ENCODE measurements around the gene HMCN2. TPM values are rescaled to one million over a fixed set of nuclear protein-coding genes. Genes with fewer than 3 reads are reported as not detected.

HMCN2 gene
- total RNA-seq, 2 experiments from 2014 or later: not detected

GRCh38 chr9:130259044-130259443, 6.5 kb upstream of the HMCN2 start:
- POLR2A ChIA-PET: interaction anchor here (0.7 kb wide), 1 partner anchor 713 kb away, joined by 3 read pairs; no protein-coding TSS in a partner anchor
- H3K4me1 Mint-ChIP-seq (ENCODE audit: low read depth): no peaks in the 10 kb centered on the region
- CTCF ChIA-PET: interaction anchor here (0.6 kb wide), 1 partner anchor 14 kb away, joined by 3 read pairs; no protein-coding TSS in a partner anchor
- no peaks in the 10 kb centered on the region for H3K9me3 Mint-ChIP-seq (ENCODE audit: insufficient read depth)
- H3K27ac Mint-ChIP-seq: no peak overlapping the region
- ATAC-seq: no peak
- no peak for DNase-seq
- H3K36me3 Mint-ChIP-seq (ENCODE audit: low read depth): no peaks in the 10 kb centered on the region
- H3K4me3 Mint-ChIP-seq: no peak overlapping the region
- peaks cover 31% of the 10 kb centered on the region for H3K27me3 Mint-ChIP-seq (ENCODE audit: low read depth)

GRCh38 chr9:130260816-130261765, 4.5 kb upstream of the HMCN2 start:
- POLR2A ChIA-PET: no interaction called here
- Mint-ChIP-seq H3K27me3 (ENCODE audit: low read depth) (peaks cover 44% of the 10 kb centered on the region), H3K27ac (no peak overlapping the region), H3K9me3 (ENCODE audit: insufficient read depth) (no peaks in the 10 kb centered on the region), H3K36me3 (ENCODE audit: low read depth) (no peaks in the 10 kb centered on the region), H3K4me3 (no peak overlapping the region), H3K4me1 (ENCODE audit: low read depth) (no peaks in the 10 kb centered on the region)
- CTCF ChIA-PET: no interaction called here
- DNase-seq: no peak
- ATAC-seq: no peak

GRCh38 chr9:130262061-130262745, 3.4 kb upstream of the HMCN2 start:
- Mint-ChIP-seq H3K27ac (no peak overlapping the region), H3K27me3 (ENCODE audit: low read depth) (peaks cover 55% of the 10 kb centered on the region), H3K4me3 (no peak overlapping the region), H3K9me3 (ENCODE audit: insufficient read depth) (no peaks in the 10 kb centered on the region), H3K36me3 (ENCODE audit: low read depth) (no peaks in the 10 kb centered on the region), H3K4me1 (ENCODE audit: low read depth) (no peaks in the 10 kb centered on the region)
- POLR2A ChIA-PET: no interaction called here
- CTCF ChIA-PET: no interaction called here
- ATAC-seq: no peak
- DNase-seq: no peak

- ChIA-PET CTCF (interaction anchor here (0.6 kb wide), 1 partner anchor 125 kb away, joined by 3 read pairs; no protein-coding TSS in a partner anchor), POLR2A (no interaction called here)
- Mint-ChIP-seq H3K4me1 (ENCODE audit: low read depth) (no peaks in the 10 kb centered on the region), H3K27me3 (ENCODE audit: low read depth) (peaks cover 57% of the 10 kb centered on the region), H3K36me3 (ENCODE audit: low read depth) (no peaks in the 10 kb centered on the region), H3K9me3 (ENCODE audit: insufficient read depth) (no peaks in the 10 kb centered on the region), H3K27ac (no peak overlapping the region), H3K4me3 (no peak overlapping the region)
- ATAC-seq (no peak), DNase-seq (no peak)
Observed at GRCh38 chr9:130262771-130263170, 2.8 kb upstream of the HMCN2 start.

GRCh38 chr9:130263601-130264413, 1.8 kb upstream of the HMCN2 start:
- H3K36me3 Mint-ChIP-seq (ENCODE audit: low read depth): no peaks in the 10 kb centered on the region
- no peaks in the 10 kb centered on the region for H3K9me3 Mint-ChIP-seq (ENCODE audit: insufficient read depth)
- DNase-seq: no peak
- H3K4me3 Mint-ChIP-seq: no peak overlapping the region
- H3K27me3 Mint-ChIP-seq (ENCODE audit: low read depth): peaks cover 63% of the 10 kb centered on the region
- CTCF ChIA-PET: no interaction called here
- ATAC-seq: no peak
- no peak overlapping the region for H3K27ac Mint-ChIP-seq
- POLR2A ChIA-PET: no interaction called here
- no peaks in the 10 kb centered on the region for H3K4me1 Mint-ChIP-seq (ENCODE audit: low read depth)

- Mint-ChIP-seq H3K9me3 (ENCODE audit: insufficient read depth) (no peaks in the 10 kb centered on the region), H3K27me3 (ENCODE audit: low read depth) (peaks cover 66% of the 10 kb centered on the region), H3K4me3 (no peak overlapping the region), H3K36me3 (ENCODE audit: low read depth) (no peaks in the 10 kb centered on the region), H3K4me1 (ENCODE audit: low read depth) (no peaks in the 10 kb centered on the region), H3K27ac (no peak overlapping the region)
- ChIA-PET POLR2A (interaction anchor here (1.0 kb wide), 1 partner anchor 212 kb away, joined by 3 read pairs; no protein-coding TSS in a partner anchor), CTCF (no interaction called here)
- no peak for DNase-seq
- no peak for ATAC-seq
Observed at GRCh38 chr9:130264414-130265350, 878 bp upstream of the HMCN2 start.

GRCh38 chr9:130266236-130267098, 907 bp downstream of the HMCN2 start:
- DNase-seq: no peak
- ATAC-seq: no peak
- CTCF ChIA-PET: interaction anchor here (1.4 kb wide), 1 partner anchor 159 kb away, joined by 3 read pairs; no protein-coding TSS in a partner anchor
- H3K27ac Mint-ChIP-seq: no peak overlapping the region
- H3K4me3 Mint-ChIP-seq: no peak overlapping the region
- H3K4me1 Mint-ChIP-seq (ENCODE audit: low read depth): no peaks in the 10 kb centered on the region
- H3K27me3 Mint-ChIP-seq (ENCODE audit: low read depth): peaks cover 70% of the 10 kb centered on the region
- no peaks in the 10 kb centered on the region for H3K9me3 Mint-ChIP-seq (ENCODE audit: insufficient read depth)
- no peaks in the 10 kb centered on the region for H3K36me3 Mint-ChIP-seq (ENCODE audit: low read depth)
- POLR2A ChIA-PET: no interaction called here

GRCh38 chr9:130267930-130268329, 2.4 kb downstream of the HMCN2 start:
- Mint-ChIP-seq H3K27ac (no peak overlapping the region), H3K36me3 (ENCODE audit: low read depth) (no peaks in the 10 kb centered on the region), H3K27me3 (ENCODE audit: low read depth) (peaks cover 68% of the 10 kb centered on the region), H3K9me3 (ENCODE audit: insufficient read depth) (no peaks in the 10 kb centered on the region), H3K4me3 (no peak overlapping the region), H3K4me1 (ENCODE audit: low read depth) (no peaks in the 10 kb centered on the region)
- ChIA-PET CTCF (interaction anchor here (1.4 kb wide), 1 partner anchor 160 kb away, joined by 3 read pairs; no protein-coding TSS in a partner anchor), POLR2A (no interaction called here)
- no peak for ATAC-seq
- DNase-seq: no peak

- Mint-ChIP-seq H3K27me3 (ENCODE audit: low read depth) (peaks cover 62% of the 10 kb centered on the region), H3K36me3 (ENCODE audit: low read depth) (no peaks in the 10 kb centered on the region), H3K9me3 (ENCODE audit: insufficient read depth) (no peaks in the 10 kb centered on the region), H3K4me1 (ENCODE audit: low read depth) (no peaks in the 10 kb centered on the region), H3K27ac (no peak overlapping the region), H3K4me3 (no peak overlapping the region)
- ChIA-PET POLR2A (no interaction called here), CTCF (no interaction called here)
- ATAC-seq (no peak), DNase-seq (no peak)
Observed at GRCh38 chr9:130268521-130269211, 3.1 kb downstream of the HMCN2 start.

- ATAC-seq: no peak
- H3K4me1 Mint-ChIP-seq (ENCODE audit: low read depth): no peaks in the 10 kb centered on the region
- POLR2A ChIA-PET: no interaction called here
- no peak for DNase-seq
- no peaks in the 10 kb centered on the region for H3K36me3 Mint-ChIP-seq (ENCODE audit: low read depth)
- H3K27me3 Mint-ChIP-seq (ENCODE audit: low read depth): peaks cover 43% of the 10 kb centered on the region
- H3K27ac Mint-ChIP-seq: no peak overlapping the region
- no peaks in the 10 kb centered on the region for H3K9me3 Mint-ChIP-seq (ENCODE audit: insufficient read depth)
- no peak overlapping the region for H3K4me3 Mint-ChIP-seq
- CTCF ChIA-PET: no interaction called here
Observed at GRCh38 chr9:130271473-130271872, 5.9 kb downstream of the HMCN2 start.

Measured in activated CD8-positive, alpha-beta T cell treated with anti-CD3 and anti-CD28 coated beads, Interleukin-2, amount 10 ng/mL, durations not matched to agents 7 days and 5 days (primary cell).